Measurements from ENCODE around the gene ARHGEF12. TPM values are rescaled to one million over a fixed set of nuclear protein-coding genes. Genes with fewer than 3 reads are reported as not detected.

ARHGEF12 gene, protein sequence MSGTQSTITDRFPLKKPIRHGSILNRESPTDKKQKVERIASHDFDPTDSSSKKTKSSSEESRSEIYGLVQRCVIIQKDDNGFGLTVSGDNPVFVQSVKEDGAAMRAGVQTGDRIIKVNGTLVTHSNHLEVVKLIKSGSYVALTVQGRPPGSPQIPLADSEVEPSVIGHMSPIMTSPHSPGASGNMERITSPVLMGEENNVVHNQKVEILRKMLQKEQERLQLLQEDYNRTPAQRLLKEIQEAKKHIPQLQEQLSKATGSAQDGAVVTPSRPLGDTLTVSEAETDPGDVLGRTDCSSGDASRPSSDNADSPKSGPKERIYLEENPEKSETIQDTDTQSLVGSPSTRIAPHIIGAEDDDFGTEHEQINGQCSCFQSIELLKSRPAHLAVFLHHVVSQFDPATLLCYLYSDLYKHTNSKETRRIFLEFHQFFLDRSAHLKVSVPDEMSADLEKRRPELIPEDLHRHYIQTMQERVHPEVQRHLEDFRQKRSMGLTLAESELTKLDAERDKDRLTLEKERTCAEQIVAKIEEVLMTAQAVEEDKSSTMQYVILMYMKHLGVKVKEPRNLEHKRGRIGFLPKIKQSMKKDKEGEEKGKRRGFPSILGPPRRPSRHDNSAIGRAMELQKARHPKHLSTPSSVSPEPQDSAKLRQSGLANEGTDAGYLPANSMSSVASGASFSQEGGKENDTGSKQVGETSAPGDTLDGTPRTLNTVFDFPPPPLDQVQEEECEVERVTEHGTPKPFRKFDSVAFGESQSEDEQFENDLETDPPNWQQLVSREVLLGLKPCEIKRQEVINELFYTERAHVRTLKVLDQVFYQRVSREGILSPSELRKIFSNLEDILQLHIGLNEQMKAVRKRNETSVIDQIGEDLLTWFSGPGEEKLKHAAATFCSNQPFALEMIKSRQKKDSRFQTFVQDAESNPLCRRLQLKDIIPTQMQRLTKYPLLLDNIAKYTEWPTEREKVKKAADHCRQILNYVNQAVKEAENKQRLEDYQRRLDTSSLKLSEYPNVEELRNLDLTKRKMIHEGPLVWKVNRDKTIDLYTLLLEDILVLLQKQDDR (N-terminal part only)
- total RNA-seq (2014; rRNA removed) = 41.0 and 54.4 TPM in 2 replicates
- percentile 88 among the genes with signal in this experiment for Bru-seq, nascent RNA
- percentile 84 among the genes with signal in this experiment for BruChase-seq, experiment 1, labeled RNA remaining after a 6-hour chase
- percentile 86 among the genes with signal in this experiment for BruChase-seq, experiment 2, labeled RNA remaining after a 2-hour chase
- long read RNA-seq, full-length matches to known transcripts = 2 of 37 reads
- long read RNA-seq, partial matches to known transcripts = 23 of 37 reads
- long read RNA-seq, other reads (novel, unspliced or antisense) = 12 of 37 reads

DNA sequence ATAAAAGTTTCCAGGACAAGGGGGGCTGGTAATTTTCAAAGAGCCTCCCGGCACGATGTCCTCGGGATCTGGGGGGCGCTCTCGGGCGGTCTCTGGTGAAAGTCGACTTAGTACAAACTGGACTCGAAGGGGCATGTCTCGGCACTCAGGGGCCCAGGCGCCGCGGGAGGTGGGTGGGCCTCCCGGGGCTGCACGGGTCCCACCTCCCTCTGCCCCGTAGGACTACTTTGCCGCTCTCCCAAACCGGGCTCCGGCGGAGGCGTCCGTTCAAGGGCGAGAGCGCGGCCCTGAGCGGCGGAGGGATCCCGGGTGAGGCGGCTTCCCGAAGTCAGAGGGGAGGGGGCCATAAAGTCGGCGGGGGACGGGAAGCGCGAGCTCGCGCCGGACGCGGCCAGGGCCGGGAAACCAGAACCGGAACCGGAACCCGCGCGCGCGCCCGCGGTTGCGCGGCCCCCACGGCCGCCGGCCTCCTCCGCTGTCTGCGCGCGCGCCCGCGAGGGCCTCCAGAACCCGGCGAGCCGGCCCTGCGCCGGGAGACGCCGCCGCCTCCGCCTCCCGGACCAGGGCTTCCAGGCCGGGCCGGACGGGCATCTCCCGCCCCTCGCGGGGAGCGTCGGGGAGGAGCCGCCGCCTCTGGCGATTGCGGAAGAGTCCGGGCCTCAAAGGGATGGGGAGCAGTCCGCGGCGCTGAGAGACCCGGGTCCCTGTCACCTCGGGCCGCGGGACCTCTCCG lies at the start of gene ARHGEF12:
ARHGEF12 (plus strand) TSS at position 506 of the 733 bp plus-strand sequence. CDS start 831 bp downstream, outside the sequence.
- Histone ChIP-seq H3K4me1 (ENCODE audit: insufficient read depth, low read length) (peaks cover 60% of the 10 kb centered on the region), H2AFZ (ENCODE audit: low read length) (peak within 1 kb of the TSS; percentile 97), H3K4me3 (ENCODE audit: low read length) (peak within 1 kb of the TSS; percentile 85), H4K20me1 (ENCODE audit: low read length) (peaks cover 32% of the 10 kb centered on the region), H3K36me3 (ENCODE audit: low read depth, low read length) (no peaks in the 10 kb centered on the region), H3K9me3 (ENCODE audit: low read length) (no peaks in the 10 kb centered on the region), H3K4me2 (ENCODE audit: low read length) (peak within 1 kb of the TSS; percentile 98), H3K27ac (ENCODE audit: low read length) (peak within 1 kb of the TSS; percentile 38), H3K9me2 (replicated peaks; ENCODE audit: low read length) (no peaks in the 10 kb centered on the region), H3K9ac (ENCODE audit: low read length) (peak within 1 kb of the TSS; percentile 75), H3F3A (ENCODE audit: low read length, unreplicated experiment) (peaks cover 3% of the 10 kb centered on the region), H3K27me3 (ENCODE audit: low read length) (no peaks in the 10 kb centered on the region), H3K79me2 (ENCODE audit: low read length) (peaks cover 46% of the 10 kb centered on the region)
- ATAC-seq (peak; percentile 54), DNase-seq (peak; percentile 97)
- ChIA-PET CTCF (interaction anchor here (0.9 kb wide), 1 partner anchor 32 kb away, joined by 4 read pairs; no protein-coding TSS in a partner anchor), POLR2A (ENCODE audit: unreplicated experiment) (interaction anchor here (0.6 to 1.4 kb wide), 2 partner anchors 60 to 65 kb away, joined by 3 to 13 read pairs; no protein-coding TSS in a partner anchor)
- TF ChIP-seq, protein P1, sequence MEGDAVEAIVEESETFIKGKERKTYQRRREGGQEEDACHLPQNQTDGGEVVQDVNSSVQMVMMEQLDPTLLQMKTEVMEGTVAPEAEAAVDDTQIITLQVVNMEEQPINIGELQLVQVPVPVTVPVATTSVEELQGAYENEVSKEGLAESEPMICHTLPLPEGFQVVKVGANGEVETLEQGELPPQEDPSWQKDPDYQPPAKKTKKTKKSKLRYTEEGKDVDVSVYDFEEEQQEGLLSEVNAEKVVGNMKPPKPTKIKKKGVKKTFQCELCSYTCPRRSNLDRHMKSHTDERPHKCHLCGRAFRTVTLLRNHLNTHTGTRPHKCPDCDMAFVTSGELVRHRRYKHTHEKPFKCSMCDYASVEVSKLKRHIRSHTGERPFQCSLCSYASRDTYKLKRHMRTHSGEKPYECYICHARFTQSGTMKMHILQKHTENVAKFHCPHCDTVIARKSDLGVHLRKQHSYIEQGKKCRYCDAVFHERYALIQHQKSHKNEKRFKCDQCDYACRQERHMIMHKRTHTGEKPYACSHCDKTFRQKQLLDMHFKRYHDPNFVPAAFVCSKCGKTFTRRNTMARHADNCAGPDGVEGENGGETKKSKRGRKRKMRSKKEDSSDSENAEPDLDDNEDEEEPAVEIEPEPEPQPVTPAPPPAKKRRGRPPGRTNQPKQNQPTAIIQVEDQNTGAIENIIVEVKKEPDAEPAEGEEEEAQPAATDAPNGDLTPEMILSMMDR (conservative IDR thresholded peaks at IDR 0.05; ENCODE audit: low read depth, low read length) = peak; percentile 83
- TF ChIP-seq EZH2 (IDR thresholded peaks at IDR 0.05; ENCODE audit: low read length, unreplicated experiment) (no peak), EZH2phosphoT487 (IDR thresholded peaks at IDR 0.05; ENCODE audit: borderline replicate concordance, low read length) (no peak)
- BruUV-seq (replicated peaks) = no TSS peak
- intact Hi-C loops (cut with micrococcal nuclease) = loop anchor here (1.0 to 5.0 kb wide), 5 partner anchors 46 to 175 kb away; partner anchors contain the start of gene GRIK4

DNA sequence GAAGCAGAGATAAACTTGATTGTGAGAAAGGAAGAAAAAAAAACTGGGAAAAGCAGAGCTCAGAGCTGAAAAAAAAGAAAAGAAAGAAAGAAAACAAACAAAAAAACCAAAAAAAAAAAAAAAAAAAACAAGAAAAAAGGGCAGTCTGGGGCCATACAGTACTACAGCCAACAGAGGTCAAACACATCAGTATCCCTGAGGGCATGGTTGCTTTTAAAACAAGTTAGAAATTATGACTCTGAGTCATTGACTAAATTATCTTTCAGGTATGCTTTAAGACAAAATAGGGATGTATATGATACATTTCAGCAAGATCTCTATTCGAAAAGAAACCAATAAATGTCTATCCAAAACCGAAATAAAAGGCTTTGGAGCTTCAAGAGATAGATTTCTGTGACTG lies 48.2 kb upstream of the ARHGEF12 start:
- Histone ChIP-seq H3K9me3 (ENCODE audit: low read length) (no peaks in the 10 kb centered on the region), H3K4me1 (ENCODE audit: insufficient read depth, low read length) (no peaks in the 10 kb centered on the region; the same call in 1 of the 2 replicates), H2AFZ (ENCODE audit: low read length) (no peak overlapping the region), H3K27ac (ENCODE audit: low read length) (no peak overlapping the region), H4K20me1 (ENCODE audit: low read length) (no peaks in the 10 kb centered on the region), H3K9me2 (replicated peaks; ENCODE audit: low read length) (no peaks in the 10 kb centered on the region), H3K4me3 (ENCODE audit: low read length) (no peak overlapping the region), H3K27me3 (ENCODE audit: low read length) (peaks cover 26% of the 10 kb centered on the region), H3F3A (ENCODE audit: low read length, unreplicated experiment) (no peaks in the 10 kb centered on the region), H3K79me2 (ENCODE audit: low read length) (no peaks in the 10 kb centered on the region), H3K36me3 (ENCODE audit: low read depth, low read length) (no peaks in the 10 kb centered on the region), H3K9ac (ENCODE audit: low read length) (no peak overlapping the region), H3K4me2 (ENCODE audit: low read length) (no peak overlapping the region)
- ATAC-seq = peak; percentile 27; the same call in 1 of the 2 replicates
- TF ChIP-seq EZH2 (IDR thresholded peaks at IDR 0.05; ENCODE audit: low read length, unreplicated experiment) (no peak), EZH2phosphoT487 (IDR thresholded peaks at IDR 0.05; ENCODE audit: borderline replicate concordance, low read length) (no peak)
- TF ChIP-seq, protein P1 (conservative IDR thresholded peaks at IDR 0.05; ENCODE audit: low read depth, low read length) = no peak
- DNase-seq = peak; percentile 40
- intact Hi-C loops (cut with micrococcal nuclease) = no loop called here
- POLR2A ChIA-PET (ENCODE audit: unreplicated experiment) = no interaction called here
- BruUV-seq (replicated peaks) = no TSS peak
- CTCF ChIA-PET = no interaction called here
